Adrenal gland (tissue), 5 donors: ENCODE results near the gene ZNF148.

Source experiments
- CTCF ChIP-seq, 6 experiments: fragments of 450-650 bp in 4 of 6; fragments of 200-600 bp in 2 of 6; sonication (generic) in 1 of 6; IDR thresholded peaks; 1 replicate in 5 of 6; 2 replicates in 1 of 6; pipeline versions ENCODE4 v1.5.1 to v1.8.0; 2016 to 2021; ENCODE audit warnings: antibody characterized with exemption in 6 of 6, mild to moderate bottlenecking in 2 of 6, moderate library complexity in 1 of 6
- POLR2A ChIP-seq, 2 donors: fragments of 450-650 bp; IDR thresholded peaks; one replicate each; pipeline ENCODE4 v1.6.1; 2017; ENCODE audit warnings: antibody characterized with exemption in 2 of 2, mild to moderate bottlenecking in 2 of 2, moderate library complexity in 1 of 2
- donor health status: DM: no; HTN: no; CAD: no.

- TF ChIP-seq CTCF (IDR thresholded peaks at IDR 0.05) (no peak), POLR2A (IDR thresholded peaks at IDR 0.05) (no peak)
Observed at GRCh38 chr3:125300416-125300815, 74.7 kb downstream of the ZNF148 start.
